IMR-90 (cell line): ENCODE data around the gene BATF. TPM values are rescaled to one million over a fixed set of nuclear protein-coding genes. Genes with fewer than 3 reads are reported as not detected.

Source experiments
- ATAC-seq: fragments of 200-7000 bp; cut with Tn5 transposase; 2 replicates; pipeline ENCODE4 v1.9.1; 2020; ENCODE audit warnings: low read depth, mild to moderate bottlenecking, moderate library complexity
- BruUV-seq: library from RNA; stranded (reverse); fragments of 400-500 nt; replicated peaks from 2 replicates; lab custom pipeline; 2021; lab: Mats Ljungman, UMichigan
- CTCF ChIA-PET: fragments of 300-600 bp; formaldehyde crosslinking; extraction: SDS; loops from one replicate; lab custom pipeline; 2021; ENCODE audit warnings: antibody characterized with exemption; lab: Yijun Ruan, JAX
- POLR2A ChIA-PET: fragments of 300-600 bp; sonication (Branson Sonifier 250); formaldehyde crosslinking; loops from one replicate; lab custom pipeline; 2022; ENCODE audit warnings: antibody characterized with exemption; ENCODE audit not compliant: unreplicated experiment; lab: Charles Lee
- DNase-seq: peaks from one replicate; pipeline ENCODE4 v3.0.0; 2013
- H2AFZ ChIP-seq: replicated peaks from 2 replicates; pipeline ENCODE3; 2013; ENCODE audit warnings: low read length, mild to moderate bottlenecking; ENCODE audit not compliant: poor library complexity
- H2AK5ac ChIP-seq: 2 replicates; pipeline ENCODE4 v1.6.1; 2013; ENCODE audit warnings: low read depth, low read length, inconsistent platforms
- H2AK9ac ChIP-seq: replicated peaks from 2 replicates; pipeline ENCODE3; 2013; ENCODE audit warnings: mild to moderate bottlenecking, low read depth, low read length, moderate library complexity; ENCODE audit not compliant: poor library complexity
- H2BK120ac ChIP-seq: 2 replicates; pipeline ENCODE4 v1.6.1; 2013; ENCODE audit warnings: low read depth, low read length, inconsistent platforms
- H2BK15ac ChIP-seq: 3 replicates; pipeline ENCODE4 v1.6.1; 2013; ENCODE audit warnings: low read depth, low read length, inconsistent platforms
- H2BK20ac ChIP-seq: 2 replicates; pipeline ENCODE4 v1.6.1; 2013; ENCODE audit warnings: low read depth, mild to moderate bottlenecking, inconsistent platforms, low read length, moderate library complexity
- H2BK5ac ChIP-seq: 2 replicates; pipeline ENCODE4 v1.6.1; 2013; ENCODE audit warnings: mild to moderate bottlenecking, low read depth, low read length, inconsistent platforms; ENCODE audit not compliant: poor library complexity, severe bottlenecking
- H3K14ac ChIP-seq: replicated peaks from 2 replicates; pipeline ENCODE4 v1.6.1; 2013; ENCODE audit warnings: low read depth, low read length, inconsistent platforms
- H3K18ac ChIP-seq: 2 replicates; pipeline ENCODE4 v1.6.1; 2013; ENCODE audit warnings: low read depth, low read length, control low read depth
- H3K23ac ChIP-seq: 2 replicates; pipeline ENCODE4 v1.6.1; 2013; ENCODE audit warnings: low read depth, low read length, inconsistent platforms
- H3K27ac ChIP-seq: 2 replicates; pipeline ENCODE4 v1.5.1; 2013; ENCODE audit warnings: mild to moderate bottlenecking, control low read depth, low read length; ENCODE audit not compliant: insufficient read depth
- H3K27me3 ChIP-seq: 2 replicates; pipeline ENCODE4 v1.6.1; 2013; ENCODE audit warnings: low read length; ENCODE audit not compliant: control insufficient read depth, insufficient read depth
- H3K36me3 ChIP-seq: 2 replicates; pipeline ENCODE4 v1.6.1; 2013; ENCODE audit warnings: low read length, mixed read lengths; ENCODE audit not compliant: control insufficient read depth, insufficient read depth
- H3K4ac ChIP-seq: 2 replicates; pipeline ENCODE4 v1.6.1; 2013; ENCODE audit warnings: low read depth, low read length, inconsistent platforms
- H3K4me1 ChIP-seq: 2 replicates; pipeline ENCODE4 v1.6.1; 2013; ENCODE audit warnings: low read length, mixed read lengths; ENCODE audit not compliant: control insufficient read depth, insufficient read depth
- H3K4me2 ChIP-seq: 2 replicates; pipeline ENCODE4 v1.6.1; 2013; ENCODE audit warnings: low read depth, mild to moderate bottlenecking, control low read depth, low read length, moderate library complexity
- H3K4me3 ChIP-seq: 2 replicates; pipeline ENCODE4 v1.5.1; 2013; ENCODE audit warnings: low read depth, mild to moderate bottlenecking, control low read depth, low read length, moderate library complexity; ENCODE audit not compliant: insufficient read depth
- H3K56ac ChIP-seq: 2 replicates; pipeline ENCODE4 v1.6.1; 2013; ENCODE audit warnings: low read length, inconsistent platforms; ENCODE audit not compliant: insufficient read depth; ENCODE audit errors: extremely low read depth
- H3K79me1 ChIP-seq, 2 experiments: 2 replicates each; pipeline ENCODE4 v1.6.1; 2013; ENCODE audit warnings: low read length in 2 of 2, inconsistent platforms in 1 of 2, low read depth in 1 of 2
- H3K9ac ChIP-seq: 2 replicates; pipeline ENCODE4 v1.6.1; 2013; ENCODE audit warnings: low read depth, low read length, control low read depth
- H3K9me1 ChIP-seq: 2 replicates; pipeline ENCODE4 v1.6.1; 2013; ENCODE audit warnings: low read length, inconsistent platforms; ENCODE audit not compliant: insufficient read depth
- H3K9me3 ChIP-seq: 2 replicates; pipeline ENCODE4 v1.6.1; 2013; ENCODE audit warnings: low read length; ENCODE audit not compliant: control insufficient read depth, insufficient read depth
- H4K20me1 ChIP-seq: 2 replicates; pipeline ENCODE4 v1.6.1; 2013; ENCODE audit warnings: low read length, inconsistent platforms; ENCODE audit not compliant: insufficient read depth
- H4K5ac ChIP-seq: 2 replicates; pipeline ENCODE4 v1.6.1; 2013; ENCODE audit warnings: mild to moderate bottlenecking, low read depth, low read length, control low read depth
- H4K8ac ChIP-seq, 2 experiments: 2 replicates each; pipeline ENCODE4 v1.6.1; 2013; ENCODE audit warnings: low read depth in 2 of 2, low read length in 2 of 2, control low read depth in 1 of 2, inconsistent platforms in 1 of 2
- H4K91ac ChIP-seq: 2 replicates; pipeline ENCODE4 v1.6.1; 2013; ENCODE audit warnings: low read depth, low read length, inconsistent platforms; ENCODE audit not compliant: insufficient read depth
- CHD1 ChIP-seq: IDR thresholded peaks from 2 replicates; pipeline ENCODE4 v1.6.1; 2012; ENCODE audit warnings: low read depth, low read length, improper control_type of control experiment
- FOS ChIP-seq: fragments of 150-350 bp; IDR thresholded peaks from 2 replicates; pipeline ENCODE4 v1.6.1; 2016; ENCODE audit warnings: low read depth, low read length
- WGBS, 2 experiments: methylation state at CpG; one replicate each; pipeline versions ENCODE4 v1.1.5 to v1.1.7; 2013; ENCODE audit warnings: missing lambda C conversion rate in 2 of 2; ENCODE audit not compliant: insufficient read length in 1 of 2; ENCODE audit errors: extremely low coverage in 2 of 2; 5-methylcytosine and 5-hydroxymethylcytosine counted together
- dilution Hi-C: fragments of 300-500 bp; cut with HindIII; formaldehyde crosslinking; loops from one replicate; pipeline ENCODE4 v1.14.3; 2018; ENCODE audit warnings: low sequenced_read_pairs; ENCODE audit not compliant: unreplicated experiment
- in situ Hi-C: fragments of 300-500 bp; cut with MboI; formaldehyde crosslinking; loops from 3 replicates; pipeline ENCODE4 v1.14.3; 2019; ENCODE audit warnings: low sequenced_read_pairs, inconsistent platforms, mixed read lengths
- intact Hi-C: fragments of 100-400 bp; cut with micrococcal nuclease; formaldehyde crosslinking; loops from 2 replicates; pipeline ENCODE4 v1.10.0; 2022
- polyA plus RNA-seq, 3 experiments: library from polyadenylated mRNA; depleted of rRNA; stranded (reverse); fragments of >200 nt; gene quantifications; 2 replicates each; pipeline ENCODE4 v1.2.3, GENCODE V29; 2012; ENCODE audit warnings: low replicate concordance in 1 of 3
- total RNA-seq: library from RNA; depleted of rRNA; stranded (reverse); fragments of >200 nt; gene quantifications from 2 replicates; pipeline ENCODE4 v1.2.3, GENCODE V29; 2012

The BATF gene
- total and polyA plus RNA-seq, 2 of the 4 experiments (the other 2 are of a cell fraction) = not detected

GRCh38 chr14:75494896-75495295, 27.4 kb upstream of the BATF start:
- peaks cover 21% of the 10 kb centered on the region for H3K27me3 ChIP-seq
- H3K4me2 ChIP-seq = no peak overlapping the region
- no CpG with 5 or more reads among the region's 5 CpGs for WGBS, 2 experiments
- H4K8ac ChIP-seq = no peak overlapping the region
- dilution Hi-C loops = no loop called here
- no peak for ATAC-seq
- H2BK15ac ChIP-seq = no peak overlapping the region
- intact Hi-C loops = no loop called here
- TF ChIP-seq FOS (no peak), CHD1 (no peak)
- in situ Hi-C loops = no loop called here
- H3K9ac ChIP-seq = no peak overlapping the region
- H4K20me1 ChIP-seq = no peaks in the 10 kb centered on the region
- H2AFZ ChIP-seq = no peak overlapping the region
- no peak overlapping the region for H3K56ac ChIP-seq
- CTCF ChIA-PET = no interaction called here
- no TSS peak for BruUV-seq
- no peaks in the 10 kb centered on the region for H3K36me3 ChIP-seq
- H2AK9ac ChIP-seq = no peak overlapping the region
- no peak overlapping the region for H3K27ac ChIP-seq
- no peaks in the 10 kb centered on the region for H3K9me1 ChIP-seq
- H3K9me3 ChIP-seq = peaks cover 3% of the 10 kb centered on the region; the same call in 1 of the 2 replicates
- H2BK20ac ChIP-seq = no peak overlapping the region
- H2AK5ac ChIP-seq = no peak overlapping the region
- no peak overlapping the region for H4K91ac ChIP-seq
- no peak overlapping the region for H3K4ac ChIP-seq
- no peak overlapping the region for H2BK5ac ChIP-seq
- no peak overlapping the region for H2BK120ac ChIP-seq
- no peak for DNase-seq
- H3K4me3 ChIP-seq = no peak overlapping the region
- no peak overlapping the region for H4K5ac ChIP-seq
- no peaks in the 10 kb centered on the region for H3K79me1 ChIP-seq
- H3K4me1 ChIP-seq = no peaks in the 10 kb centered on the region
- POLR2A ChIA-PET = no interaction called here
- H3K14ac ChIP-seq = no peak overlapping the region
- H3K23ac ChIP-seq = no peak overlapping the region
- no peak overlapping the region for H3K18ac ChIP-seq
